A549 (cell line): ENCODE results near the gene PCGF1. TPM values are rescaled to one million over a fixed set of nuclear protein-coding genes. Genes with fewer than 3 reads are reported as not detected.

ENCODE experiments used
- ATAC-seq, 2 experiments: fragments of 200-7000 bp in 1 of 2; fragments of >200 bp in 1 of 2; cut with Nextera tagmentation in 1 of 2; cut with Tn5 transposase in 1 of 2; 3 replicates each; pipeline versions ENCODE4 v1.8.0 to v1.9.1; 2018 to 2020; ENCODE audit warnings: mild to moderate bottlenecking in 1 of 2, moderate library complexity in 1 of 2
- CTCF ChIA-PET: fragments of 300-600 bp; sonication (Branson Sonifier 250); formaldehyde crosslinking; extraction: SDS; loops from one replicate; lab custom pipeline; 2021; ENCODE audit warnings: antibody characterized with exemption, inconsistent platforms; lab: Yijun Ruan, JAX
- POLR2A ChIA-PET: fragments of 350-600 bp; formaldehyde crosslinking; extraction: SDS; loops from one replicate; lab custom pipeline; 2021; ENCODE audit warnings: antibody characterized with exemption, inconsistent platforms; lab: Yijun Ruan, JAX
- DNase-seq, 2 experiments: peaks; one replicate each; pipeline versions ENCODE4 v3.0.0 to v3.0.0-alpha.2; 2011 to 2016; ENCODE audit warnings: low read depth in 1 of 2, low spot score in 1 of 2
- FAIRE-seq: peaks from 2 replicates; lab custom pipeline; 2011; peaks lifted over from hg19 to GRCh38; lab: Jason Lieb, UNC
- H3K27ac ChIP-seq, 2 experiments: fragments of >200 bp; sonication (Bioruptor Twin); formaldehyde crosslinking; 3 replicates each; pipeline ENCODE4 v1.5.1; 2016 to 2017
- H3K4me1 ChIP-seq: fragments of >200 bp; sonication (Bioruptor Twin); formaldehyde crosslinking; 3 replicates; pipeline ENCODE4 v1.6.1; 2016
- H3K4me2 ChIP-seq: fragments of >200 bp; sonication (Bioruptor Twin); formaldehyde crosslinking; 3 replicates; pipeline ENCODE4 v1.6.1; 2016
- H3K4me3 ChIP-seq: fragments of >200 bp; sonication (Bioruptor Twin); formaldehyde crosslinking; 3 replicates; pipeline ENCODE4 v1.5.1; 2016
- H3K9me3 ChIP-seq: fragments of >200 bp; sonication (Bioruptor Twin); formaldehyde crosslinking; 3 replicates; pipeline ENCODE4 v1.6.1; 2016
- CBX2 ChIP-seq: fragments of 200-600 bp; sonication (generic); IDR thresholded peaks from 2 replicates; pipeline ENCODE4 v1.6.1; 2016; ENCODE audit warnings: low read depth, mild to moderate bottlenecking, borderline replicate concordance
- CBX8 ChIP-seq: fragments of 200-600 bp; sonication (generic); IDR thresholded peaks from 2 replicates; pipeline ENCODE4 v1.6.1; 2016
- CEBPB ChIP-seq, 2 experiments: fragments of >200 bp in 1 of 2; sonication (Bioruptor Twin) in 1 of 2; formaldehyde crosslinking in 1 of 2; IDR thresholded peaks; 2 replicates each; pipeline ENCODE4 v1.6.1; 2012 to 2016
- CHD2 ChIP-seq: fragments of 150-350 bp; IDR thresholded peaks from 2 replicates; pipeline ENCODE4 v1.6.1; 2014; ENCODE audit warnings: low read length; ENCODE audit not compliant: partially characterized antibody
- CHD4 ChIP-seq: fragments of 200-600 bp; sonication (generic); IDR thresholded peaks from 2 replicates; pipeline ENCODE4 v1.6.1; 2016; ENCODE audit warnings: antibody characterized with exemption, mild to moderate bottlenecking, borderline replicate concordance
- FOSL2 ChIP-seq, 2 experiments: fragments of 450-650 bp in 1 of 2; fragments of >200 bp in 1 of 2; sonication (Bioruptor Twin) in 1 of 2; formaldehyde crosslinking; IDR thresholded peaks; 2 replicates each; pipeline versions ENCODE4 v1.5.0 to v1.6.1; 2016 to 2020; ENCODE audit warnings: mild to moderate bottlenecking in 1 of 2, moderate library complexity in 1 of 2
- FOXS1 ChIP-seq: fragments of 250-450 bp; sonication (Bioruptor Pico); IDR thresholded peaks from 2 replicates; pipeline ENCODE4 v1.5.0; 2020; ENCODE audit warnings: mild to moderate bottlenecking, moderate library complexity
- HEYL ChIP-seq: fragments of 250-450 bp; sonication (Bioruptor Pico); IDR thresholded peaks from 2 replicates; pipeline ENCODE4 v1.8.0; 2021; ENCODE audit warnings: mild to moderate bottlenecking, moderate library complexity
- HOXB5 ChIP-seq: fragments of 250-450 bp; sonication (Bioruptor Pico); IDR thresholded peaks from 2 replicates; pipeline ENCODE4 v1.5.0; 2020; ENCODE audit warnings: mild to moderate bottlenecking, moderate library complexity
- JUN ChIP-seq, 2 experiments: fragments of >200 bp; sonication (Bioruptor Twin); formaldehyde crosslinking; IDR thresholded peaks; 2 replicates in 1 of 2; 3 replicates in 1 of 2; pipeline ENCODE4 v1.6.1; 2016 to 2017
- MAZ ChIP-seq: fragments of 150-350 bp; IDR thresholded peaks from 2 replicates; pipeline ENCODE4 v1.6.1; 2014; ENCODE audit warnings: antibody characterized with exemption, low read depth, low read length, borderline replicate concordance
- NR3C1 ChIP-seq: fragments of >200 bp; sonication (Bioruptor Twin); formaldehyde crosslinking; IDR thresholded peaks from 3 replicates; pipeline ENCODE4 v1.6.1; 2017
- RARB ChIP-seq: fragments of 250-450 bp; sonication (Bioruptor Pico); IDR thresholded peaks from 2 replicates; pipeline ENCODE4 v1.8.0; 2021; ENCODE audit warnings: mild to moderate bottlenecking, moderate library complexity
- RCOR1 ChIP-seq: fragments of 150-350 bp; IDR thresholded peaks from 2 replicates; pipeline ENCODE4 v1.6.1; 2014; ENCODE audit warnings: antibody characterized with exemption, low read length, low read depth
- RFX5 ChIP-seq: fragments of 450-650 bp; IDR thresholded peaks from 2 replicates; pipeline ENCODE4 v1.7.1; 2014; ENCODE audit warnings: antibody characterized with exemption, mild to moderate bottlenecking, moderate library complexity
- SMC3 ChIP-seq: fragments of >200 bp; sonication (Bioruptor Twin); formaldehyde crosslinking; IDR thresholded peaks from 3 replicates; pipeline ENCODE4 v1.6.1; 2018; ENCODE audit warnings: inconsistent platforms
- SREBF2 ChIP-seq: fragments of 450-650 bp; IDR thresholded peaks from 2 replicates; pipeline ENCODE4 v1.6.1; 2014; ENCODE audit warnings: mild to moderate bottlenecking, moderate library complexity
- TFCP2L1 ChIP-seq: fragments of 250-450 bp; sonication (Bioruptor Pico); IDR thresholded peaks from 2 replicates; pipeline ENCODE4 v1.5.0; 2021; ENCODE audit warnings: mild to moderate bottlenecking
- TP53 ChIP-seq: fragments of 250-450 bp; sonication (Bioruptor Pico); IDR thresholded peaks from 2 replicates; pipeline ENCODE4 v1.5.0; 2021; ENCODE audit warnings: mild to moderate bottlenecking, moderate library complexity
- ZSCAN20 ChIP-seq: fragments of 250-450 bp; sonication (Bioruptor Pico); IDR thresholded peaks from 2 replicates; pipeline ENCODE4 v1.8.0; 2022; ENCODE audit warnings: mild to moderate bottlenecking, moderate library complexity
- WGBS: methylation state at CpG from one replicate; pipeline ENCODE4 v1.1.6; 2017; ENCODE audit errors: missing lambda C conversion rate; 5-methylcytosine and 5-hydroxymethylcytosine counted together
- polyA plus RNA-seq, 4 experiments: library from polyadenylated mRNA; depleted of rRNA in 3 of 4; stranded (reverse); fragments of >200 nt; fragmentation: RNase III in 1 of 4; extraction: RNeasy Plus Mini Kit Qiagen cat#74134 plus additional on column Dnase treatment in 1 of 4; gene quantifications; 2 replicates in 3 of 4; 3 replicates in 1 of 4; pipeline ENCODE4 v1.2.3, GENCODE V29; 2011 to 2017
- TF ChIP-seq, protein P1 (sequence below): IDR thresholded peaks from 2 replicates; pipeline ENCODE4 v1.6.1; 2012; ENCODE audit warnings: low read depth, borderline replicate concordance
- TF ChIP-seq, protein P2 (sequence below): fragments of 150-350 bp; IDR thresholded peaks from 2 replicates; pipeline ENCODE4 v1.6.1; 2014; ENCODE audit warnings: low read depth, mild to moderate bottlenecking, low read length
- TF ChIP-seq, protein P3 (sequence below): IDR thresholded peaks from 2 replicates; pipeline ENCODE4 v1.6.1; 2012
- TF ChIP-seq, protein P4 (sequence below): fragments of 250-450 bp; sonication (Bioruptor Pico); IDR thresholded peaks from 2 replicates; pipeline ENCODE4 v1.5.0; 2020; ENCODE audit warnings: low read depth, mild to moderate bottlenecking, moderate library complexity
- TF ChIP-seq, protein P5 (sequence below): IDR thresholded peaks from 2 replicates; pipeline ENCODE4 v1.6.1; 2012
- TF ChIP-seq, protein P6 (sequence below): fragments of 200-600 bp; sonication (generic); IDR thresholded peaks from 2 replicates; pipeline ENCODE4 v1.6.1; 2016; ENCODE audit warnings: antibody characterized with exemption, mild to moderate bottlenecking, moderate library complexity
- TF ChIP-seq, protein P7 (sequence below): fragments of >200 bp; sonication (Bioruptor Twin); formaldehyde crosslinking; IDR thresholded peaks from 2 replicates; pipeline ENCODE4 v1.6.1; 2016

Gene PCGF1
- polyA plus RNA-seq, 2 of the 4 experiments (the other 2 are of a cell fraction): 32.2 to 53.6 TPM

DNA sequence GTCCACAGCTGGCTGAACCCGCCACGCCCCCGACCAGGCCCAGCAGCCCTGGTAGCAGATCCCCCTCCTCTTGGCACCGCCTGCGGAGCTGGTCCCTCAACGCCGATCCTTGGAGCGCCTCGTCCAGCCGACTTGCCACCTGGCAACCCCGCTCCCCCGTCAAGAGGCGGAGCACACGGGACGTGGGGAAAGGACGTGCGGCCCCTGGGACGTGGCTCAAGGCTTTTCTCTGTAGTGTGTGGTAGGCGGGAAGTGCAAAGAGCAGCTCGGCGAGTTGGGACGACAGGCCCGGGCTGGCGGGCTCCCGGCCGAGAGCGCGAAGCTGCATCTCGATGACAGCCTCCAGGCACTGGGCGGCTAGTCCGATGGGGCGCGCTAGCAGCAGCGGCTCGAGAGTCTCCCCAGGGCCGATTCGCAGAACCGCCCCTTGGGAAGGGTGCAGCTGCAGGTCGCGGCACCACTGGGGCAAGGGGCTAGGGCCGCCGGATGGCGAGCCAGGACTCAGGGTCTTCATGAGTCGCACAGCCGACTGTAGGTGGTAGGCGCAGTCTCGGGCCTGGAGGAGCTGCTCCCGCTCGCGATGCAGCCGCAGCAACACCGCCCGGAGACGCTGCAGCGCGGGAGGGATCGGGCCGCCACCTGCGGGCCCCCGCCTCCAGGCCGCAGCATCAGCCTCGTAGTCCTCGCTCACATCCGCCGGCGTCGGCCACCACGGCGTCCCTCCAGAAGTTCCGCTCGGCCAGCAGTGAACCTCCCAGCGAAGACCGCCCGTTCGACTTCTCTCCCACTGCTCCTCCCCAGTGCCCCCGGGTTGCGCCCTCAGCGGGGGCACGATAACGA lies 25.3 kb downstream of the PCGF1 start:
- no peak for TF ChIP-seq FOXS1 (CRISPR knock-in tag)
- no peak for TF ChIP-seq CEBPB (IDR thresholded peaks at IDR 0.05)
- TF ChIP-seq CHD2: no peak
- no peak for TF ChIP-seq HOXB5 (CRISPR knock-in tag)
- TF ChIP-seq ZSCAN20 (CRISPR knock-in tag): no peak
- TF ChIP-seq NR3C1: no peak
- no peak for TF ChIP-seq FOSL2 (IDR thresholded peaks at IDR 0.05)
- TF ChIP-seq FOSL2 (CRISPR knock-in tag; IDR thresholded peaks at IDR 0.05): no peak
- TF ChIP-seq, protein P1, sequence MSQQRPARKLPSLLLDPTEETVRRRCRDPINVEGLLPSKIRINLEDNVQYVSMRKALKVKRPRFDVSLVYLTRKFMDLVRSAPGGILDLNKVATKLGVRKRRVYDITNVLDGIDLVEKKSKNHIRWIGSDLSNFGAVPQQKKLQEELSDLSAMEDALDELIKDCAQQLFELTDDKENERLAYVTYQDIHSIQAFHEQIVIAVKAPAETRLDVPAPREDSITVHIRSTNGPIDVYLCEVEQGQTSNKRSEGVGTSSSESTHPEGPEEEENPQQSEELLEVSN: peak; percentile 62
- TF ChIP-seq TFCP2L1: 0 out of 2 replicates have a peak, but pooled peaks have one; percentile 10
- TF ChIP-seq, protein P2, sequence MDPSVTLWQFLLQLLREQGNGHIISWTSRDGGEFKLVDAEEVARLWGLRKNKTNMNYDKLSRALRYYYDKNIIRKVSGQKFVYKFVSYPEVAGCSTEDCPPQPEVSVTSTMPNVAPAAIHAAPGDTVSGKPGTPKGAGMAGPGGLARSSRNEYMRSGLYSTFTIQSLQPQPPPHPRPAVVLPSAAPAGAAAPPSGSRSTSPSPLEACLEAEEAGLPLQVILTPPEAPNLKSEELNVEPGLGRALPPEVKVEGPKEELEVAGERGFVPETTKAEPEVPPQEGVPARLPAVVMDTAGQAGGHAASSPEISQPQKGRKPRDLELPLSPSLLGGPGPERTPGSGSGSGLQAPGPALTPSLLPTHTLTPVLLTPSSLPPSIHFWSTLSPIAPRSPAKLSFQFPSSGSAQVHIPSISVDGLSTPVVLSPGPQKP: no peak
- TF ChIP-seq RCOR1: no peak
- TF ChIP-seq SMC3: no peak
- TF ChIP-seq, protein P3, sequence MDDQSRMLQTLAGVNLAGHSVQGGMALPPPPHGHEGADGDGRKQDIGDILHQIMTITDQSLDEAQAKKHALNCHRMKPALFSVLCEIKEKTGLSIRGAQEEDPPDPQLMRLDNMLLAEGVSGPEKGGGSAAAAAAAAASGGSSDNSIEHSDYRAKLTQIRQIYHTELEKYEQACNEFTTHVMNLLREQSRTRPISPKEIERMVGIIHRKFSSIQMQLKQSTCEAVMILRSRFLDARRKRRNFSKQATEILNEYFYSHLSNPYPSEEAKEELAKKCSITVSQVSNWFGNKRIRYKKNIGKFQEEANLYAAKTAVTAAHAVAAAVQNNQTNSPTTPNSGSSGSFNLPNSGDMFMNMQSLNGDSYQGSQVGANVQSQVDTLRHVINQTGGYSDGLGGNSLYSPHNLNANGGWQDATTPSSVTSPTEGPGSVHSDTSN: no peak
- TF ChIP-seq, protein P4, sequence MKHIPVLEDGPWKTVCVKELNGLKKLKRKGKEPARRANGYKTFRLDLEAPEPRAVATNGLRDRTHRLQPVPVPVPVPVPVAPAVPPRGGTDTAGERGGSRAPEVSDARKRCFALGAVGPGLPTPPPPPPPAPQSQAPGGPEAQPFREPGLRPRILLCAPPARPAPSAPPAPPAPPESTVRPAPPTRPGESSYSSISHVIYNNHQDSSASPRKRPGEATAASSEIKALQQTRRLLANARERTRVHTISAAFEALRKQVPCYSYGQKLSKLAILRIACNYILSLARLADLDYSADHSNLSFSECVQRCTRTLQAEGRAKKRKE (CRISPR knock-in tag): no peak
- TF ChIP-seq JUN (IDR thresholded peaks at IDR 0.05): no peak
- no peak for TF ChIP-seq RFX5
- TF ChIP-seq, protein P5, sequence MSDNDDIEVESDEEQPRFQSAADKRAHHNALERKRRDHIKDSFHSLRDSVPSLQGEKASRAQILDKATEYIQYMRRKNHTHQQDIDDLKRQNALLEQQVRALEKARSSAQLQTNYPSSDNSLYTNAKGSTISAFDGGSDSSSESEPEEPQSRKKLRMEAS: no peak
- 11% methylated on average over 49 of the region's 80 CpGs for WGBS
- POLR2A ChIA-PET: interaction anchor here (0.6 to 3.1 kb wide), 17 partner anchors 9 to 109 kb away, joined by 3 to 28 read pairs (median 5); partner anchors contain the start of genes AUP1, HTRA2, INO80B and MOGS
- CTCF ChIA-PET: interaction anchor here (0.7 to 13.8 kb wide), 28 partner anchors 9 to 395 kb away, joined by 3 to 184 read pairs (median 7); partner anchors contain the start of genes AUP1, DQX1, HTRA2 and INO80B
- FAIRE-seq (no peak), ATAC-seq (peak; percentile 64 to 69), DNase-seq (no peak)
- Histone ChIP-seq H3K9me3 (no peaks in the 10 kb centered on the region), H3K4me1 (peaks cover 20% of the 10 kb centered on the region), H3K4me2 (peak overlapping the region; percentile 96), H3K4me3 (peak overlapping the region; percentile 70), H3K27ac (peak overlapping the region; percentile 85 to 97)

DNA sequence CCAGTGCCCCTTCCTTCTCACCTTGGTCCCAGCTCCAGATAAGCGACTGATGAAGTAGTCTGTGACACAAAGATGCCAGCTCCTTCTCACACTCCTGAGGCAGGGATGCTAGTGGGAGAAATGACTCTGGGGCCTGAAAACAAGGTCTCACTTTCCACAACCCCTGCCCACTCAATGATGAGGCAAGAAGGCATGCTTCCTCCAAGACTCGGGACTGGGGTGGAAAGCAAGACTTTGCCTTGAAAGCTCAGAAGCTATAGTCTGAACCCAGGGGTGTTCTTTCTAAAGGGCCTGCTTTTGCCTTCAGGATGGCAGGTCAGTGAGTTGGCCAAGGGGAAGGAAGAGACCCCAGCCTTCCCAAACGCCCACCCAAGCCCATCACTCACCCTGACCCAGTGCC lies 26.1 kb downstream of the PCGF1 start:
- DNase-seq (no peak), ATAC-seq (no peak), FAIRE-seq (no peak)
- Histone ChIP-seq H3K27ac (peak overlapping the region; percentile 85 to 97; a peak in 5 of 6 replicates), H3K4me3 (peak overlapping the region; percentile 70), H3K4me2 (peak overlapping the region; percentile 96), H3K4me1 (peaks cover 20% of the 10 kb centered on the region), H3K9me3 (no peaks in the 10 kb centered on the region)
- POLR2A ChIA-PET: interaction anchor here (0.6 to 3.1 kb wide), 6 partner anchors 9 to 51 kb away, joined by 3 to 28 read pairs (median 10); partner anchors contain the start of genes AUP1, HTRA2, MRPL53 and PCGF1
- WGBS: 55% methylated on average over 3 of the region's 3 CpGs
- CTCF ChIA-PET: interaction anchor here (0.7 to 13.8 kb wide), 13 partner anchors 8 to 113 kb away, joined by 3 to 184 read pairs (median 18); partner anchors contain the start of genes AUP1, HTRA2, INO80B and LBX2
- no peak for TF ChIP-seq TP53 (CRISPR knock-in tag)
- no peak for TF ChIP-seq CBX2
- TF ChIP-seq CHD4: no peak
- TF ChIP-seq, protein P2: no peak
- no peak for TF ChIP-seq RARB (CRISPR knock-in tag)
- TF ChIP-seq HEYL: no peak
- no peak for TF ChIP-seq MAZ
- TF ChIP-seq, protein P6, sequence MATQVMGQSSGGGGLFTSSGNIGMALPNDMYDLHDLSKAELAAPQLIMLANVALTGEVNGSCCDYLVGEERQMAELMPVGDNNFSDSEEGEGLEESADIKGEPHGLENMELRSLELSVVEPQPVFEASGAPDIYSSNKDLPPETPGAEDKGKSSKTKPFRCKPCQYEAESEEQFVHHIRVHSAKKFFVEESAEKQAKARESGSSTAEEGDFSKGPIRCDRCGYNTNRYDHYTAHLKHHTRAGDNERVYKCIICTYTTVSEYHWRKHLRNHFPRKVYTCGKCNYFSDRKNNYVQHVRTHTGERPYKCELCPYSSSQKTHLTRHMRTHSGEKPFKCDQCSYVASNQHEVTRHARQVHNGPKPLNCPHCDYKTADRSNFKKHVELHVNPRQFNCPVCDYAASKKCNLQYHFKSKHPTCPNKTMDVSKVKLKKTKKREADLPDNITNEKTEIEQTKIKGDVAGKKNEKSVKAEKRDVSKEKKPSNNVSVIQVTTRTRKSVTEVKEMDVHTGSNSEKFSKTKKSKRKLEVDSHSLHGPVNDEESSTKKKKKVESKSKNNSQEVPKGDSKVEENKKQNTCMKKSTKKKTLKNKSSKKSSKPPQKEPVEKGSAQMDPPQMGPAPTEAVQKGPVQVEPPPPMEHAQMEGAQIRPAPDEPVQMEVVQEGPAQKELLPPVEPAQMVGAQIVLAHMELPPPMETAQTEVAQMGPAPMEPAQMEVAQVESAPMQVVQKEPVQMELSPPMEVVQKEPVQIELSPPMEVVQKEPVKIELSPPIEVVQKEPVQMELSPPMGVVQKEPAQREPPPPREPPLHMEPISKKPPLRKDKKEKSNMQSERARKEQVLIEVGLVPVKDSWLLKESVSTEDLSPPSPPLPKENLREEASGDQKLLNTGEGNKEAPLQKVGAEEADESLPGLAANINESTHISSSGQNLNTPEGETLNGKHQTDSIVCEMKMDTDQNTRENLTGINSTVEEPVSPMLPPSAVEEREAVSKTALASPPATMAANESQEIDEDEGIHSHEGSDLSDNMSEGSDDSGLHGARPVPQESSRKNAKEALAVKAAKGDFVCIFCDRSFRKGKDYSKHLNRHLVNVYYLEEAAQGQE: no peak
- TF ChIP-seq CBX8: no peak
- no peak for TF ChIP-seq JUN (IDR thresholded peaks at IDR 0.05)
- TF ChIP-seq, protein P7, sequence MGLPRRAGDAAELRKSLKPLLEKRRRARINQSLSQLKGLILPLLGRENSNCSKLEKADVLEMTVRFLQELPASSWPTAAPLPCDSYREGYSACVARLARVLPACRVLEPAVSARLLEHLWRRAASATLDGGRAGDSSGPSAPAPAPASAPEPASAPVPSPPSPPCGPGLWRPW: no peak
- TF ChIP-seq SREBF2: no peak
